Prostate gland (tissue), 2 donors: ENCODE measurements around the gene RALY. TPM values are rescaled to one million over a fixed set of nuclear protein-coding genes. Genes with fewer than 3 reads are reported as not detected.

ENCODE experiments used
- DNase-seq: peaks from one replicate; pipeline ENCODE4 v3.0.0-alpha.2; 2019; ENCODE audit warnings: low spot score
- H3K27ac ChIP-seq, 2 donors: fragments of 200-600 bp; sonication (generic); 2 replicates each; pipeline ENCODE4 v1.5.1; 2017 to 2019
- H3K27me3 ChIP-seq: fragments of 200-600 bp; sonication (generic); replicated peaks from 2 replicates; pipeline ENCODE4 v1.5.1; 2019; ENCODE audit not compliant: insufficient read depth
- H3K36me3 ChIP-seq, 2 donors: fragments of 200-600 bp; sonication (generic); 1 replicate in 1 of 2; 2 replicates in 1 of 2; pipeline versions ENCODE4 v1.5.1 to v1.8.1; 2017 to 2019
- H3K4me1 ChIP-seq: fragments of 200-600 bp; sonication (generic); replicated peaks from 2 replicates; pipeline ENCODE4 v1.5.1; 2019
- H3K4me3 ChIP-seq, 2 donors: fragments of 200-600 bp; sonication (generic); 2 replicates each; pipeline ENCODE4 v1.5.1; 2017 to 2019
- H3K9me3 ChIP-seq: fragments of 200-600 bp; sonication (generic); 2 replicates; pipeline ENCODE4 v1.5.1; 2017
- POLR2A ChIP-seq: fragments of 450-650 bp; IDR thresholded peaks from one replicate; pipeline ENCODE4 v1.6.1; 2016; ENCODE audit warnings: antibody characterized with exemption, mild to moderate bottlenecking
- POLR2AphosphoS5 ChIP-seq: sonication (generic); formaldehyde crosslinking; IDR thresholded peaks from one replicate; pipeline ENCODE4 v1.6.1; 2017; ENCODE audit warnings: antibody characterized with exemption
- WGBS: methylation state at CpG from one replicate; pipeline ENCODE4 v1.1.5; 2018; 5-methylcytosine and 5-hydroxymethylcytosine counted together
- intact Hi-C: fragments of 100-400 bp; cut with DNase I; formaldehyde crosslinking; loops from one replicate; pipeline ENCODE4 v1.14.2; 2022
- total RNA-seq, 2 donors: library from RNA; depleted of rRNA; stranded (reverse); fragments of >200 nt; gene quantifications; one replicate each; pipeline ENCODE4 v1.1.0, GENCODE V29; 2016
- TF ChIP-seq, protein P1 (sequence below), 4 experiments: fragments of 200-600 bp in 2 of 4; fragments of 450-650 bp in 2 of 4; sonication (generic) in 2 of 4; IDR thresholded peaks; 1 replicate in 3 of 4; 2 replicates in 1 of 4; pipeline ENCODE4 v1.5.1; 2016 to 2019; ENCODE audit warnings: antibody characterized with exemption in 4 of 4, mild to moderate bottlenecking in 2 of 4, moderate library complexity in 2 of 4

RALY gene
- total RNA-seq, 2 donors from 2014 or later: 120 to 187 TPM

DNA sequence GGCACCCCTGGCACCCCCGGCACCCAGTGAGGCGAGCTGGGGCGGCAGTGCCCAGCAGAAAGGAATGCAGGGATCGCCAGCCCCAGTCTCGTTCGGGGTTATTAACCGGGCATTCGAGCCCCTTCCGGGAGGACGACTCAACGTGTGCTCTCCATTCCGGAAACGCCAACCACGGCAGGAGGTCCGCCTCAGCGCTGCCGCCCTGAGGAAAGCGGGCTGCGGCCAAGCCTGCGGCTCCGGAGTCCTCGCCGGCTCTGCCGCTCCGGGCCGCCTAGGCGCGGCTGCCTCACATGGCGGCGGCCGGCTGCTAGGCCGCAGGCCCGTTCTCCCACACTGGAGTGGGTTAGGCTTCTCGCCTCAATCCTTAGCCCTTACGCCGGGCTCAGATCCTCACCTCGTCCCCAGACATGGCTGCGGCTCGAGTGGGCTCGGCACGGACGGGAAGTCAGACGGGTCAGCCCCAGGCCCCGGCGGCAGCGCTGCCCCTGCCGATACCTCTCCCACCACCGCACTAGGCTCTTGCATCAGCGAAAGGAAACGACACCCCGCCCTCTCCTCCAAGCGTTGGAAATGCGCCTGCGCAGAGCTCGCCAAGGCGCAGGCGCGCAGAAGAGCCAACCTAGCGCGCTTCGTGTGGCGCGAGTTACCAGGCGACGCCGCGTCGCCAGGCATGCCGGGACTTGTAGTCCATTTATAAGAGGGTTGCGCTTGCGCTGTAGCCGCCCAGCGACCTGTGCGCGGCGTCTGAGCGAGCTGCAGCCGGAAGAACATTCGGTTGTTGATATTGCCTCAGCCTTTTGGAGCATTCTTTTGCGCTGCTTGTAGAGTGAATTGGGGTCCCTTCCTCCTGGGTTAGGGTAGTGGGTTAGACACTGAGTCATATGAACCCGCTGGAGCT lies 118.2 kb downstream of the RALY start, which contains the start of gene EIF2S2:
Gene EIF2S2, minus strand, starts transcription at position 542 of the 898 bp plus-strand sequence. Its CDS starts 133 bp downstream, at position 409.
- intact Hi-C loops: no loop called here

DNA sequence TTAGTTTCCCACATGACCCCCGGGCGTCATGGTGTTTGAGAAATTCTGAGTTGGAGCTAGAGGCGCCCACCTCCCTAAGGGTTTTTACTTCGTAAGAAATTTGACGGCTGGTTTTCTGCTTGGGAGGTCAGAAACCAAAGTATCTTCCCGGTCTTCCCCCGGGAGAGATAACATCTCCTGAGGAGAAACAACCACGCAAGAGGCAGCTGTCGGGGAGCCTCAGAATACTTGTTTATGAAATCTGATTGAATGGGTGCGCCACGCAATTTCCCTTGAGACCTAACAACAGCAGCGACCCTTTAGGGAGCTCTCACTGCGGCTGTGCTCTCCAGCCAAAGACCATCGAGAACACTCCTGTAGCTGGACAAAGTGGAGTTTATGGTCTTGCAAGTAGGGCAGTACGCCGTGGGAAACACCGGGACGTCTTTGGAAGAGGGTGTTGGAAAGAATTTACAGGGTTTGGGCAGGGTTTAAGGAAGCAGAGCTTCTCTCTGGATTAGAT lies 118.9 kb downstream of the RALY start:
- Histone ChIP-seq H3K27ac (peak overlapping the region; percentile 89 to 90), H3K9me3 (no peaks in the 10 kb centered on the region), H3K4me1 (no peaks in the 10 kb centered on the region), H3K36me3 (no peaks in the 10 kb centered on the region), H3K4me3 (peak overlapping the region; percentile 74 to 78), H3K27me3 (no peaks in the 10 kb centered on the region)
- intact Hi-C loops: no loop called here
- WGBS: 0% methylated on average over 18 of the region's 18 CpGs
- DNase-seq: peak; percentile 22
- TF ChIP-seq POLR2AphosphoS5 (no peak), POLR2A (no peak)
- TF ChIP-seq, protein P1, sequence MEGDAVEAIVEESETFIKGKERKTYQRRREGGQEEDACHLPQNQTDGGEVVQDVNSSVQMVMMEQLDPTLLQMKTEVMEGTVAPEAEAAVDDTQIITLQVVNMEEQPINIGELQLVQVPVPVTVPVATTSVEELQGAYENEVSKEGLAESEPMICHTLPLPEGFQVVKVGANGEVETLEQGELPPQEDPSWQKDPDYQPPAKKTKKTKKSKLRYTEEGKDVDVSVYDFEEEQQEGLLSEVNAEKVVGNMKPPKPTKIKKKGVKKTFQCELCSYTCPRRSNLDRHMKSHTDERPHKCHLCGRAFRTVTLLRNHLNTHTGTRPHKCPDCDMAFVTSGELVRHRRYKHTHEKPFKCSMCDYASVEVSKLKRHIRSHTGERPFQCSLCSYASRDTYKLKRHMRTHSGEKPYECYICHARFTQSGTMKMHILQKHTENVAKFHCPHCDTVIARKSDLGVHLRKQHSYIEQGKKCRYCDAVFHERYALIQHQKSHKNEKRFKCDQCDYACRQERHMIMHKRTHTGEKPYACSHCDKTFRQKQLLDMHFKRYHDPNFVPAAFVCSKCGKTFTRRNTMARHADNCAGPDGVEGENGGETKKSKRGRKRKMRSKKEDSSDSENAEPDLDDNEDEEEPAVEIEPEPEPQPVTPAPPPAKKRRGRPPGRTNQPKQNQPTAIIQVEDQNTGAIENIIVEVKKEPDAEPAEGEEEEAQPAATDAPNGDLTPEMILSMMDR (IDR thresholded peaks at IDR 0.05): no peak

More for the DNA sequence above, 118.2 kb downstream of the RALY start, which contains the start of gene EIF2S2:
- WGBS: under 1% methylated on average over 41 of the region's 81 CpGs
- TF ChIP-seq POLR2AphosphoS5 (peak; percentile 100), POLR2A (peak; percentile 97)
- TF ChIP-seq, protein P1 (IDR thresholded peaks at IDR 0.05): peak in 3 of 4 experiments; percentile 8 to 39 (median 23)
- peak; percentile 94 for DNase-seq
- H3K36me3 ChIP-seq: no peaks in the 10 kb centered on the region
- no peaks in the 10 kb centered on the region for H3K4me1 ChIP-seq
- H3K27me3 ChIP-seq: no peaks in the 10 kb centered on the region
- peak within 1 kb of the TSS; percentile 74 to 78 for H3K4me3 ChIP-seq
- H3K9me3 ChIP-seq: no peaks in the 10 kb centered on the region
- peak within 1 kb of the TSS; percentile 90 to 91 for H3K27ac ChIP-seq

DNA sequence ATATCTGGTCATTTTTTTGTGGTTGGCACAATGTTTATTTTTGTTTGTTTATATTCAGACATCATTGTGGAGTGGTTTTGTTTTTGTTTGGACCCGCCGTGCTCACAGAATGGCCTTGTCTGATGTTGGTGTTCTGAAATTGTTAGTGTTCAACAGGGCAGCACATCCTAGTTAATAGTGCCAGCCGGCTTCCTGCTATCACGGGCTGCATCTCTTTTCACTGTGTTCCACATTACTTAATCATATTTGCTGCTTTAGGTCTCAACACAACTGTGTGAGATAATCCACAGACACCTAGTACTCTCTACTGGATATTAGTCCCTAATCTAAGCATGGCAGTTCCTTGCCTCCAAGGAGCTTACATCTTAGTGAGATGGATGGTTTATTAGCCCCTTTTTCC lies 121.1 kb downstream of the RALY start:
- Histone ChIP-seq H3K27me3 (no peaks in the 10 kb centered on the region), H3K36me3 (no peaks in the 10 kb centered on the region), H3K4me3 (no peak overlapping the region), H3K27ac (no peak overlapping the region), H3K9me3 (no peaks in the 10 kb centered on the region), H3K4me1 (no peaks in the 10 kb centered on the region)
- intact Hi-C loops: no loop called here
- 74% methylated on average over 4 of the region's 4 CpGs for WGBS
- TF ChIP-seq POLR2A: no peak
- no peak for TF ChIP-seq POLR2AphosphoS5
- TF ChIP-seq, protein P1 (IDR thresholded peaks at IDR 0.05): no peak
- DNase-seq: no peak

DNA sequence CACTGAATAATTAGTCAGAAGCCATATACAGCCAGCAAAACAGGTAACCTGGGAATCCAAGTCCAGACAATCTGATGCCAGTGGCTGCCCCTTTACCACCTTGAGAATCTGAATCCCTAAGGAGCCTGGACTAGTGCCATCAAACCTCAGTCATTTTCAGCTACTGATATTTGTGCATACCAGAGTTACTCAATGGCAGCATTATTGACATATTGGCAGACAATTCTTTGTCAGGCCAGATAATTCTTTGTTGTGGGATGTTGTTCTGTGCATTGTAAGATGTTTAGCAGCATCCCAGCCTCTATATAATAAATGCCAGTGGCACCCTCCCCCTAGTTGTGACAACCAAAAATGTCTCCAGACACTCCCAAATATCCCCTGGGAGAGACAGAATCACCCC lies 121.5 kb downstream of the RALY start:
- Histone ChIP-seq H3K9me3 (no peaks in the 10 kb centered on the region), H3K4me1 (no peaks in the 10 kb centered on the region), H3K36me3 (no peaks in the 10 kb centered on the region), H3K27me3 (no peaks in the 10 kb centered on the region), H3K27ac (no peak overlapping the region), H3K4me3 (no peak overlapping the region)
- intact Hi-C loops: no loop called here
- no peak for TF ChIP-seq POLR2AphosphoS5
- TF ChIP-seq, protein P1 (IDR thresholded peaks at IDR 0.05): no peak
- TF ChIP-seq POLR2A: no peak
- DNase-seq: no peak
